HepG2 (cell line): ENCODE data around the gene PLIN3. TPM values are rescaled to one million over a fixed set of nuclear protein-coding genes. Genes with fewer than 3 reads are reported as not detected.

Source experiments
- CEBPZ ChIP-seq: IDR thresholded peaks from 2 replicates; pipeline ENCODE4 v1.6.1; 2012; ENCODE audit warnings: low read length, improper control_type of control experiment
- CREB3 ChIP-seq: sonication (generic); formaldehyde crosslinking; IDR thresholded peaks from 2 replicates; pipeline ENCODE4 v1.5.0; 2020; ENCODE audit warnings: missing genetic modification reagents
- CREBL2 ChIP-seq: sonication (generic); formaldehyde crosslinking; IDR thresholded peaks from 2 replicates; pipeline ENCODE4 v1.8.1; 2023; ENCODE audit warnings: missing genetic modification reagents, mild to moderate bottlenecking, borderline replicate concordance
- DNMT1 ChIP-seq: sonication (generic); formaldehyde crosslinking; IDR thresholded peaks from 2 replicates; pipeline ENCODE4 v1.5.1; 2020; ENCODE audit warnings: mild to moderate bottlenecking, missing genetic modification reagents
- DNMT3B ChIP-seq: conservative IDR thresholded peaks from 2 replicates; pipeline ENCODE4 v1.6.1; 2016; ENCODE audit warnings: missing biosample characterization, control low read depth
- ETS1 ChIP-seq: sonication (generic); formaldehyde crosslinking; IDR thresholded peaks from 2 replicates; pipeline ENCODE4 v1.4.0; 2020; ENCODE audit warnings: missing genetic modification reagents
- FOXA1 ChIP-seq, 2 experiments: fragments of 450-650 bp in 1 of 2; sonication (generic) in 1 of 2; formaldehyde crosslinking in 1 of 2; IDR thresholded peaks; 2 replicates each; pipeline versions ENCODE4 v1.4.0 to v1.6.1; 2016 to 2020; ENCODE audit warnings: missing genetic modification reagents in 1 of 2
- HDAC1 ChIP-seq: sonication (generic); formaldehyde crosslinking; IDR thresholded peaks from 2 replicates; pipeline ENCODE4 v1.5.1; 2020; ENCODE audit warnings: mild to moderate bottlenecking, missing genetic modification reagents
- PCBP1 ChIP-seq: fragments of 200-400 bp; formaldehyde crosslinking; IDR thresholded peaks from 2 replicates; pipeline ENCODE4 v1.6.1; 2017; ENCODE audit warnings: mild to moderate bottlenecking, low read depth, low read length, borderline replicate concordance
- SALL2 ChIP-seq: sonication (generic); formaldehyde crosslinking; IDR thresholded peaks from 2 replicates; pipeline ENCODE4 v1.8.1; 2023; ENCODE audit warnings: mild to moderate bottlenecking, missing genetic modification reagents, inconsistent platforms
- SOX13 ChIP-seq, 3 experiments: fragments of 450-650 bp in 1 of 3; sonication (generic) in 1 of 3; formaldehyde crosslinking in 1 of 3; IDR thresholded peaks in 2 of 3; conservative IDR thresholded peaks in 1 of 3; 2 replicates each; pipeline versions ENCODE4 v1.5.0 to v1.6.1; 2016 to 2020; ENCODE audit warnings: antibody characterized with exemption in 1 of 3, mild to moderate bottlenecking in 1 of 3, missing compliant biosample characterization in 1 of 3, missing genetic modification reagents in 1 of 3, moderate library complexity in 1 of 3
- SSRP1 ChIP-seq: IDR thresholded peaks from 2 replicates; pipeline ENCODE4 v1.6.1; 2016; ENCODE audit warnings: control low read depth
- TCF12 ChIP-seq, 2 experiments: fragments of 450-650 bp in 1 of 2; sonication (generic) in 1 of 2; formaldehyde crosslinking in 1 of 2; IDR thresholded peaks; 2 replicates each; pipeline versions ENCODE4 v1.6.1 to v1.8.0; 2017 to 2022; ENCODE audit warnings: antibody characterized with exemption in 1 of 2, mild to moderate bottlenecking in 1 of 2, missing genetic modification reagents in 1 of 2, moderate library complexity in 1 of 2
- WIZ ChIP-seq: sonication (generic); formaldehyde crosslinking; IDR thresholded peaks from 2 replicates; pipeline ENCODE4 v1.5.1; 2020; ENCODE audit warnings: mild to moderate bottlenecking, missing genetic modification reagents
- ZBTB20 ChIP-seq: sonication (generic); formaldehyde crosslinking; IDR thresholded peaks from 2 replicates; pipeline ENCODE4 v1.8.1; 2023; ENCODE audit warnings: missing genetic modification reagents, low read depth, mild to moderate bottlenecking, borderline replicate concordance
- ZBTB38 ChIP-seq: sonication (generic); formaldehyde crosslinking; IDR thresholded peaks from 2 replicates; pipeline ENCODE4 v1.5.1; 2020; ENCODE audit warnings: mild to moderate bottlenecking, missing genetic modification reagents
- ZNF414 ChIP-seq: sonication (generic); formaldehyde crosslinking; IDR thresholded peaks from 2 replicates; pipeline ENCODE4 v1.5.0; 2020; ENCODE audit warnings: missing genetic modification reagents
- ZNF431 ChIP-seq: sonication (generic); formaldehyde crosslinking; IDR thresholded peaks from 2 replicates; pipeline ENCODE4 v1.9.0; 2022; ENCODE audit warnings: missing genetic modification reagents, low read depth, mild to moderate bottlenecking, borderline replicate concordance
- ZNF441 ChIP-seq: sonication (generic); formaldehyde crosslinking; IDR thresholded peaks from 2 replicates; pipeline ENCODE4 v1.7.0; 2021; ENCODE audit warnings: missing genetic modification reagents, borderline replicate concordance
- ZNF512 ChIP-seq: sonication (generic); formaldehyde crosslinking; IDR thresholded peaks from 2 replicates; pipeline ENCODE4 v1.4.0; 2020; ENCODE audit warnings: mild to moderate bottlenecking, missing genetic modification reagents
- polyA plus RNA-seq, 8 experiments: library from polyadenylated mRNA; depleted of rRNA in 3 of 8; stranded (reverse) in 7 of 8; unstranded in 1 of 8; fragments of >200 nt; fragmentation: Illumina TruSeq in 4 of 8; extraction: Trizol in 4 of 8; gene quantifications; 2 replicates each; pipeline versions ENCODE4 v1.2.1 to v1.2.3, GENCODE V29; 2011 to 2016; ENCODE audit warnings: low read depth in 4 of 8, missing spikeins in 1 of 8, mixed read lengths in 1 of 8; ENCODE audit not compliant: insufficient read depth in 1 of 8
- total RNA-seq, 5 experiments: library from RNA; depleted of rRNA; stranded (reverse); fragments of >200 nt; fragmentation: Illumina TruSeq; extraction: Trizol; gene quantifications; 2 replicates each; pipeline ENCODE4 v1.2.3, GENCODE V29; 2016; ENCODE audit warnings: low read depth in 1 of 5

PLIN3 gene
- total and polyA plus RNA-seq, 2 of the 13 experiments (the other 11 are each of a cell fraction or from before 2014, with no cell fraction given), result 49.3 to 57.9 TPM

GRCh38 chr19:4831304-4831978 lies 36.0 kb downstream of the PLIN3 start, which contains the start of gene TICAM1 (continued):
- TF ChIP-seq FOXA1 (IDR thresholded peaks at IDR 0.05), result no peak
- no peak for TF ChIP-seq FOXA1 (CRISPR knock-in tag; IDR thresholded peaks at IDR 0.05)
- TF ChIP-seq HDAC1, result peak; percentile 65
- no peak for TF ChIP-seq SSRP1 (CRISPR knock-in tag)
- no peak; the same call in 1 of the 2 replicates for TF ChIP-seq SOX13 (IDR thresholded peaks at IDR 0.05)
- TF ChIP-seq SOX13 (CRISPR knock-in tag; conservative IDR thresholded peaks at IDR 0.05 in 1 of 2, IDR thresholded peaks at IDR 0.05 in 1 of 2), result no peak; a peak in 1 of 4 replicates
- TF ChIP-seq ZNF414, result 0 out of 2 replicates have a peak, but pooled peaks have one; percentile 51
- TF ChIP-seq PCBP1, result 0 out of 2 replicates have a peak, but pooled peaks have one; percentile 44
- TF ChIP-seq ETS1 (CRISPR knock-in tag), result no peak
- TF ChIP-seq ZBTB38 (CRISPR knock-in tag), result peak; percentile 77; the same call in 1 of the 2 replicates
- TF ChIP-seq WIZ (CRISPR knock-in tag), result no peak
- no peak for TF ChIP-seq ZBTB20 (CRISPR knock-in tag)
- TF ChIP-seq CEBPZ, result no peak
- TF ChIP-seq ZNF431 (CRISPR knock-in tag), result no peak
- TF ChIP-seq DNMT1 (CRISPR knock-in tag), result no peak
- TF ChIP-seq ZNF512 (CRISPR knock-in tag), result no peak
- no peak for TF ChIP-seq DNMT3B (CRISPR knock-in tag)
- TF ChIP-seq ZNF441, result no peak; the same call in 1 of the 2 replicates
- TF ChIP-seq CREBL2 (CRISPR knock-in tag), result no peak
- TF ChIP-seq CREB3 (CRISPR knock-in tag), result no peak
- TF ChIP-seq SALL2, result no peak
- no peak for TF ChIP-seq TCF12 (IDR thresholded peaks at IDR 0.05)
- TF ChIP-seq TCF12 (CRISPR knock-in tag; IDR thresholded peaks at IDR 0.05), result no peak
